ENCODE data around the gene SNAP91.

DNA sequence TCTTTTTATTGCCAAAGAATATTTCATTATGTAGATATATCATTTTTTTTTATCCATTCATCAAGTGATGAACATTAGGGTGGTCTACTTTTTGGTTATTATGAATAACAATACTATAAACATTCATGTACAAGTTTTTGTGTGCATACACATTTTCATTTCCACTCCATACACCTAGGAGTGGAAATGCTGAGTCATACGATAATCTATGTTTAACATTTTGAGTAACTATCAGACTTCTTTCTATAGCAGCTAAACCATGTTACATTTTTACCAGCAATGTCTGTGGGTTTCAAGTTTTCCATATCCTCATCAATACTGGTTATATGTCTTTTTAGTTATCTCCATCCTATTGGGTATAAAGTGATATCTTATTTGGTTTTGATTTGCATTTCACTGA is 130.8 kb downstream of the SNAP91 start:
- TF ChIP-seq, protein P1, sequence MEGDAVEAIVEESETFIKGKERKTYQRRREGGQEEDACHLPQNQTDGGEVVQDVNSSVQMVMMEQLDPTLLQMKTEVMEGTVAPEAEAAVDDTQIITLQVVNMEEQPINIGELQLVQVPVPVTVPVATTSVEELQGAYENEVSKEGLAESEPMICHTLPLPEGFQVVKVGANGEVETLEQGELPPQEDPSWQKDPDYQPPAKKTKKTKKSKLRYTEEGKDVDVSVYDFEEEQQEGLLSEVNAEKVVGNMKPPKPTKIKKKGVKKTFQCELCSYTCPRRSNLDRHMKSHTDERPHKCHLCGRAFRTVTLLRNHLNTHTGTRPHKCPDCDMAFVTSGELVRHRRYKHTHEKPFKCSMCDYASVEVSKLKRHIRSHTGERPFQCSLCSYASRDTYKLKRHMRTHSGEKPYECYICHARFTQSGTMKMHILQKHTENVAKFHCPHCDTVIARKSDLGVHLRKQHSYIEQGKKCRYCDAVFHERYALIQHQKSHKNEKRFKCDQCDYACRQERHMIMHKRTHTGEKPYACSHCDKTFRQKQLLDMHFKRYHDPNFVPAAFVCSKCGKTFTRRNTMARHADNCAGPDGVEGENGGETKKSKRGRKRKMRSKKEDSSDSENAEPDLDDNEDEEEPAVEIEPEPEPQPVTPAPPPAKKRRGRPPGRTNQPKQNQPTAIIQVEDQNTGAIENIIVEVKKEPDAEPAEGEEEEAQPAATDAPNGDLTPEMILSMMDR (conservative IDR thresholded peaks at IDR 0.05): no peak
- TF ChIP-seq ZFX (IDR thresholded peaks at IDR 0.05): no peak

Data from C4-2B (cell line).